ENCODE data around the gene SLC47A2. TPM values are rescaled to one million over a fixed set of nuclear protein-coding genes. Genes with fewer than 3 reads are reported as not detected.

SLC47A2 gene
- total and polyA plus RNA-seq, 2 donors from 2014 or later = 46.3 to 61.5 TPM

GRCh38 chr17:19660219-19660870 lies 56.0 kb downstream of the SLC47A2 start:
- Histone ChIP-seq H3K36me3 (ENCODE audit: control insufficient read depth in 2 of 3, insufficient read depth in 3 of 3, low read length in 3 of 3) (peaks cover 5 to 72% (median 36%) of the 10 kb centered on the region in 3 donors), H3K27ac (ENCODE audit: low read depth in 2 of 2, low read length in 2 of 2) (no peak overlapping the region), H3K9ac (ENCODE audit: low read length in 3 of 3) (no peak overlapping the region), H3K27me3 (ENCODE audit: control insufficient read depth, insufficient read depth, low read length) (no peaks in the 10 kb centered on the region), H3K4me1 (ENCODE audit: control insufficient read depth in 2 of 3, insufficient read depth in 2 of 3, low read depth in 1 of 3, low read length in 3 of 3) (peaks cover 0 to 15% (median 5%) of the 10 kb centered on the region in 3 donors), H3K9me3 (ENCODE audit: control insufficient read depth in 2 of 3, insufficient read depth in 1 of 3, low read length in 3 of 3) (no peaks in the 10 kb centered on the region), H3K4me3 (ENCODE audit: low read length in 3 of 3) (no peak overlapping the region)
- FAIRE-seq (no peak), DNase-seq (no peak)
- intact Hi-C loops (cut with DNase I) = no loop called here
- TF ChIP-seq CTCF (IDR thresholded peaks at IDR 0.05; ENCODE audit: borderline replicate concordance, extremely low read depth, insufficient read depth) = no peak

- DNase-seq (no peak), FAIRE-seq (no peak)
- no peaks in the 10 kb centered on the region for H3K27me3 ChIP-seq (ENCODE audit: control insufficient read depth, insufficient read depth, low read length)
- intact Hi-C loops (cut with DNase I) = no loop called here
- H3K27ac ChIP-seq (ENCODE audit: low read depth in 2 of 2, low read length in 2 of 2) = no peak overlapping the region
- H3K9me3 ChIP-seq (ENCODE audit: control insufficient read depth in 2 of 3, insufficient read depth in 1 of 3, low read length in 3 of 3) = no peaks in the 10 kb centered on the region
- peaks cover 9 to 71% (median 31%) of the 10 kb centered on the region in 3 donors for H3K36me3 ChIP-seq (ENCODE audit: control insufficient read depth in 2 of 3, insufficient read depth in 3 of 3, low read length in 3 of 3)
- H3K4me1 ChIP-seq (ENCODE audit: control insufficient read depth in 2 of 3, insufficient read depth in 2 of 3, low read depth in 1 of 3, low read length in 3 of 3) = peaks cover 0 to 15% (median 5%) of the 10 kb centered on the region in 3 donors
- H3K4me3 ChIP-seq (ENCODE audit: low read length in 3 of 3) = no peak overlapping the region
- H3K9ac ChIP-seq (ENCODE audit: low read length in 3 of 3) = no peak overlapping the region
- TF ChIP-seq CTCF (IDR thresholded peaks at IDR 0.05; ENCODE audit: borderline replicate concordance, extremely low read depth, insufficient read depth) = no peak
Observed at GRCh38 chr17:19659366-19660177, 56.8 kb downstream of the SLC47A2 start.

GRCh38 chr17:19656851-19657581 lies 59.4 kb downstream of the SLC47A2 start:
- Histone ChIP-seq H3K4me3 (ENCODE audit: low read length in 3 of 3) (no peak overlapping the region), H3K9me3 (ENCODE audit: control insufficient read depth in 2 of 3, insufficient read depth in 1 of 3, low read length in 3 of 3) (no peaks in the 10 kb centered on the region), H3K27ac (ENCODE audit: low read depth in 2 of 2, low read length in 2 of 2) (no peak overlapping the region), H3K4me1 (ENCODE audit: control insufficient read depth in 2 of 3, insufficient read depth in 2 of 3, low read depth in 1 of 3, low read length in 3 of 3) (peaks cover 0 to 18% (median 5%) of the 10 kb centered on the region in 3 donors), H3K36me3 (ENCODE audit: control insufficient read depth in 2 of 3, insufficient read depth in 3 of 3, low read length in 3 of 3) (peaks cover 9 to 49% (median 17%) of the 10 kb centered on the region in 3 donors), H3K27me3 (ENCODE audit: control insufficient read depth, insufficient read depth, low read length) (no peaks in the 10 kb centered on the region), H3K9ac (ENCODE audit: low read length in 3 of 3) (no peak overlapping the region)
- no peak for FAIRE-seq
- DNase-seq = no peak
- no peak for TF ChIP-seq CTCF (IDR thresholded peaks at IDR 0.05; ENCODE audit: borderline replicate concordance, extremely low read depth, insufficient read depth)
- intact Hi-C loops (cut with DNase I) = no loop called here
